Dermis microvascular lymphatic vessel endothelial cell (primary cell): ENCODE data around the gene FBXO30. TPM values are rescaled to one million over a fixed set of nuclear protein-coding genes. Genes with fewer than 3 reads are reported as not detected.

Experiments
- DNase-seq, 2 donors: peaks; one replicate each; pipeline versions ENCODE4 v3.0.0 to v3.0.0-alpha.2; 2010; ENCODE audit warnings: low read depth in 2 of 2
- total RNA-seq: library from RNA; depleted of rRNA; stranded (reverse); fragments of >200 nt; gene quantifications from 2 replicates; pipeline ENCODE4 v1.2.1, GENCODE V29; 2014

Gene FBXO30
- total RNA-seq, 1 donor from 2014 or later = 11.4 TPM

GRCh38 chr6:145755682-145756081 is 58.9 kb downstream of the FBXO30 start:
- DNase-seq = no peak

- no peak for DNase-seq
Measured at GRCh38 chr6:145752638-145753037, 62.0 kb downstream of the FBXO30 start.

- DNase-seq = peak in 1 of 2 donors; percentile 42
Measured at GRCh38 chr6:145749632-145750031, 65.0 kb downstream of the FBXO30 start.

DNA sequence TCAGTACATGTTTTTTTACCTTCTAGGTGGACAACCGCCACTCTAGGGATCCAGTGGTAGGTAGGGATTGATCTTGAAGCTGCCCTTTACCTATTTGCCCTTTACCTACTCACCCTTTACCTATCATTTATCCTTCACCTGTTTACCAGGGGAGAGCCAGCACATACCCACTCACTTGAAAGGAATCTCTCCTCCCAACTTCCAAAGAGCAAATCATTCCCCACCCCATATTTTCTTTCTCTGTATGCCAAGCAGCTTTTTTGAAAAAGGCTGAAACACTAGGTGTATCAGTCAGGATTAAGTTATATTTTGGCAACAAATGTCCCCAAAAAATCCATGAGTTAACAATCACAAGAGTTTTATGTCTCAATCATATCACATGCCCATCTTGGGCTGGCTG is 68.7 kb downstream of the FBXO30 start:
- no peak for DNase-seq

- DNase-seq = no peak
Measured at GRCh38 chr6:145744619-145745018, 70.0 kb downstream of the FBXO30 start.

Other genes starting within 250 kb of the FBXO30 start
- 5.6 and 5.9 TPM in 2 replicates for gene EPM2A, start 79.3 kb downstream of the FBXO30 start, total RNA-seq
- gene SHPRH, start 149.6 kb upstream of the FBXO30 start, total RNA-seq = 10.1 and 11.1 TPM in 2 replicates
- 0.13 TPM in 2 replicates for gene GRM1, start 214.3 kb upstream of the FBXO30 start, total RNA-seq